AG20443 (cell line): ENCODE results near the gene PNMA5.

Source experiments
- DNase-seq: peaks from one replicate; pipeline ENCODE4 v3.0.0; 2012; ENCODE audit warnings: low spot score, mixed read lengths

PNMA5 gene

GRCh38 chrX:152958524-152959465 lies 35.1 kb downstream of the PNMA5 start:
- peak; percentile 93 for DNase-seq

- no peak for DNase-seq
Observed at GRCh38 chrX:152958047-152958446, 35.9 kb downstream of the PNMA5 start.

- DNase-seq = no peak
Observed at GRCh38 chrX:152950786-152951185, 43.1 kb downstream of the PNMA5 start.

- no peak for DNase-seq
Observed at GRCh38 chrX:152949114-152949513, 44.8 kb downstream of the PNMA5 start.

- DNase-seq = no peak
Observed at GRCh38 chrX:152946681-152947080, 47.2 kb downstream of the PNMA5 start.

- no peak for DNase-seq
Observed at GRCh38 chrX:152945021-152945979, 48.6 kb downstream of the PNMA5 start.

- DNase-seq = no peak
Observed at GRCh38 chrX:152943826-152944225, 50.1 kb downstream of the PNMA5 start.

GRCh38 chrX:152942077-152942442 lies 51.9 kb downstream of the PNMA5 start:
- peak; percentile 21 for DNase-seq

GRCh38 chrX:152941328-152942076 lies 52.4 kb downstream of the PNMA5 start:
- peak; percentile 99 for DNase-seq
